HS-27A (cell line): ENCODE data around the gene SP100.

Experiments
- DNase-seq: peaks from one replicate; pipeline ENCODE4 v3.0.0-alpha.2; 2012; ENCODE audit warnings: low read depth, missing footprints

The SP100 gene

GRCh38 chr2:230542751-230543150 is 126.8 kb downstream of the SP100 start:
- no peak for DNase-seq

- no peak for DNase-seq
Measured at GRCh38 chr2:230552181-230552580, 136.2 kb downstream of the SP100 start.

GRCh38 chr2:230557065-230557464 is 141.1 kb downstream of the SP100 start:
- DNase-seq = no peak

- no peak for DNase-seq
Measured at GRCh38 chr2:230564805-230565779, 149.1 kb downstream of the SP100 start.

GRCh38 chr2:230569298-230569697 is 153.3 kb downstream of the SP100 start:
- no peak for DNase-seq

GRCh38 chr2:230570987-230571386 is 155.0 kb downstream of the SP100 start:
- no peak for DNase-seq

- no peak for DNase-seq
Measured at GRCh38 chr2:230575642-230576324, 159.8 kb downstream of the SP100 start.

- no peak for DNase-seq
Measured at GRCh38 chr2:230577114-230577513, 161.1 kb downstream of the SP100 start.

GRCh38 chr2:230578106-230578505 is 162.1 kb downstream of the SP100 start:
- DNase-seq = no peak

GRCh38 chr2:230582851-230583283 is 166.9 kb downstream of the SP100 start:
- DNase-seq = no peak

GRCh38 chr2:230583581-230583980 is 167.6 kb downstream of the SP100 start:
- DNase-seq = no peak

- no peak for DNase-seq
Measured at GRCh38 chr2:230586328-230586982, 170.5 kb downstream of the SP100 start.

GRCh38 chr2:230589025-230589424 is 173.0 kb downstream of the SP100 start:
- DNase-seq = no peak

- DNase-seq = no peak
Measured at GRCh38 chr2:230589497-230590015, 173.6 kb downstream of the SP100 start.

- no peak for DNase-seq
Measured at GRCh38 chr2:230590333-230590732, 174.3 kb downstream of the SP100 start.

GRCh38 chr2:230591850-230592249 is 175.8 kb downstream of the SP100 start:
- DNase-seq = no peak

- no peak for DNase-seq
Measured at GRCh38 chr2:230592775-230593174, 176.8 kb downstream of the SP100 start.
